Measurements from ENCODE around the gene TNNT2.

DNA sequence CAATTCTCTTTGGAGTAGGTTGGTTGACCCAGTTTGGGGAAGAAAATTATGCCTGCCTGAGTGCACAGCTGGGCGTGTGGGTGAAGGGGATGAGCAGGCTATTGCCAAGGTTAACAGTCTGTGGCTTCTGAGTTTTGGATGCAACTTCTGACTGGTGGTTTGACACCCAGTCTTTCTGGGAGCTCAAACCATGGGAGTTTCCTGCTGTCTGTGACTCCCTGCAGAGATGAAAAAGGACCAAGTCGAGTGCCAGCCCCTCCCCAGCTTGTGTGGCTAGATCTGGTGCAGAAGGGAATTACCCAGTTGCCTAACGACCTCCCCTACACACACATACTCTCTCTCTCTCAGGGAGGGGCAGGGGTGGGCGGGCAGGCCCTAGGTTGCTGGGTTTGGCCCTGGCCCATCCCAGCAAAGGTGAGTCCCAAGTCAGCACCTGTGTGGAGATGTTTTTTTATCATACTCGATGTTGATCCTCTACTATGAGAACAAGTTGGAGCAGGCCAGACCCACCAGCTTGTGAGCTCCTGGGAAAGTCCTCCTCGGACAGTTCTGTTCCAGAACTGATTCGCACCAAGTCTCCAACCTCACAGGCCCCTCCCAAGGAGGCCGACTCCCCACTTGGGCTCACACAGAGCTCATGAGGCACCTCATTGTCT, 66.0 kb downstream of the TNNT2 start:
- TF ChIP-seq CTCF (IDR thresholded peaks at IDR 0.05; ENCODE audit: low read length) = no peak
- TF ChIP-seq EZH2 (optimal IDR thresholded peaks at IDR 0.05; ENCODE audit: low read depth, low read length) = no peak
- no peak for TF ChIP-seq EZH2phosphoT487 (IDR thresholded peaks at IDR 0.05; ENCODE audit: low read length)
